Ascending aorta (tissue), 2 donors: ENCODE data around the gene SLC25A22. TPM values are rescaled to one million over a fixed set of nuclear protein-coding genes. Genes with fewer than 3 reads are reported as not detected.

Experiments
- DNase-seq, 2 donors: peaks; one replicate each; pipeline ENCODE4 v3.0.0-alpha.2; 2019; ENCODE audit warnings: low spot score in 2 of 2
- H3K27ac ChIP-seq, 2 donors: fragments of 200-600 bp; sonication (generic); one replicate each; pipeline ENCODE4 v1.5.1; 2016 to 2017; ENCODE audit warnings: mild to moderate bottlenecking in 1 of 2
- H3K27me3 ChIP-seq: fragments of 200-600 bp; sonication (generic); one replicate; pipeline ENCODE4 v1.5.1; 2017
- H3K36me3 ChIP-seq, 2 donors: fragments of 200-600 bp; sonication (generic); one replicate each; pipeline ENCODE4 v1.5.1; 2016
- H3K4me1 ChIP-seq, 2 donors: fragments of 200-600 bp; sonication (generic); one replicate each; pipeline ENCODE4 v1.5.1; 2016 to 2017; ENCODE audit warnings: mild to moderate bottlenecking in 1 of 2
- H3K4me3 ChIP-seq, 2 donors: fragments of 200-600 bp; sonication (generic); one replicate each; pipeline ENCODE4 v1.5.1; 2016 to 2017; ENCODE audit warnings: mild to moderate bottlenecking in 1 of 2
- H3K9me3 ChIP-seq, 2 donors: fragments of 200-600 bp; sonication (generic); one replicate each; pipeline ENCODE4 v1.5.1; 2016
- intact Hi-C: fragments of 100-400 bp; cut with DNase I; formaldehyde crosslinking; loops from one replicate; pipeline ENCODE4 v1.15.1; 2023
- total RNA-seq: library from RNA; depleted of rRNA; stranded (reverse); fragments of >200 nt; gene quantifications from one replicate; pipeline ENCODE4 v1.1.0, GENCODE V29; 2016
- TF ChIP-seq, protein P1 (sequence below), 3 experiments: fragments of 200-600 bp in 2 of 3; fragments of 450-650 bp in 1 of 3; sonication (generic) in 2 of 3; IDR thresholded peaks; one replicate each; pipeline ENCODE4 v1.5.1; 2016 to 2019; ENCODE audit warnings: antibody characterized with exemption in 3 of 3, mild to moderate bottlenecking in 1 of 3, moderate library complexity in 1 of 3

SLC25A22 gene
- total RNA-seq, 1 donor from 2014 or later: 5.6 TPM

DNA sequence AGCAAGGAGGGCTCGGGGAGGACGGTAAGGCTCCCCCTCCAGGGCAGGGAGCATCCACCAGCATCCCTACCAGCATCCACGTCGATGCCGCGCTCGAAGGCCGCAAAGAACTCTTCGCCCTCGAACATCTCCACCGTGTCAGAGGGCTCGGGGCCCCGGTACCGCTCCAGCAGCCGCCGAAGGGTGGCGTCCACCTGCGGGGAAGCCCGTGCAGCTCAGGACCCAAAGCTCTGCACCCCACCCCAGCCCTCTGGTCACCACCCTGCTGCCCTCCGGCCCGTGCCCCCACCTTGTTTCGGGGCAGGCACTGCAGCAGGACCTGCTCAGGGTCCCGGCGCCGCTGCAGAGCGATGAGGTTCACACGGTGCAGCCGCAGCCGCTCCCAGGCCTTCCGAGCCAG, 2.4 kb upstream of the SLC25A22 start:
- intact Hi-C loops: no loop called here
- TF ChIP-seq, protein P1, sequence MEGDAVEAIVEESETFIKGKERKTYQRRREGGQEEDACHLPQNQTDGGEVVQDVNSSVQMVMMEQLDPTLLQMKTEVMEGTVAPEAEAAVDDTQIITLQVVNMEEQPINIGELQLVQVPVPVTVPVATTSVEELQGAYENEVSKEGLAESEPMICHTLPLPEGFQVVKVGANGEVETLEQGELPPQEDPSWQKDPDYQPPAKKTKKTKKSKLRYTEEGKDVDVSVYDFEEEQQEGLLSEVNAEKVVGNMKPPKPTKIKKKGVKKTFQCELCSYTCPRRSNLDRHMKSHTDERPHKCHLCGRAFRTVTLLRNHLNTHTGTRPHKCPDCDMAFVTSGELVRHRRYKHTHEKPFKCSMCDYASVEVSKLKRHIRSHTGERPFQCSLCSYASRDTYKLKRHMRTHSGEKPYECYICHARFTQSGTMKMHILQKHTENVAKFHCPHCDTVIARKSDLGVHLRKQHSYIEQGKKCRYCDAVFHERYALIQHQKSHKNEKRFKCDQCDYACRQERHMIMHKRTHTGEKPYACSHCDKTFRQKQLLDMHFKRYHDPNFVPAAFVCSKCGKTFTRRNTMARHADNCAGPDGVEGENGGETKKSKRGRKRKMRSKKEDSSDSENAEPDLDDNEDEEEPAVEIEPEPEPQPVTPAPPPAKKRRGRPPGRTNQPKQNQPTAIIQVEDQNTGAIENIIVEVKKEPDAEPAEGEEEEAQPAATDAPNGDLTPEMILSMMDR (IDR thresholded peaks at IDR 0.05): no peak
- Histone ChIP-seq H3K4me3 (no peak overlapping the region), H3K4me1 (peaks cover 23 to 29% of the 10 kb centered on the region in 2 donors), H3K27ac (no peak overlapping the region), H3K9me3 (no peaks in the 10 kb centered on the region), H3K36me3 (peaks cover 13 to 23% of the 10 kb centered on the region in 2 donors), H3K27me3 (no peaks in the 10 kb centered on the region)
- DNase-seq: no peak

DNA sequence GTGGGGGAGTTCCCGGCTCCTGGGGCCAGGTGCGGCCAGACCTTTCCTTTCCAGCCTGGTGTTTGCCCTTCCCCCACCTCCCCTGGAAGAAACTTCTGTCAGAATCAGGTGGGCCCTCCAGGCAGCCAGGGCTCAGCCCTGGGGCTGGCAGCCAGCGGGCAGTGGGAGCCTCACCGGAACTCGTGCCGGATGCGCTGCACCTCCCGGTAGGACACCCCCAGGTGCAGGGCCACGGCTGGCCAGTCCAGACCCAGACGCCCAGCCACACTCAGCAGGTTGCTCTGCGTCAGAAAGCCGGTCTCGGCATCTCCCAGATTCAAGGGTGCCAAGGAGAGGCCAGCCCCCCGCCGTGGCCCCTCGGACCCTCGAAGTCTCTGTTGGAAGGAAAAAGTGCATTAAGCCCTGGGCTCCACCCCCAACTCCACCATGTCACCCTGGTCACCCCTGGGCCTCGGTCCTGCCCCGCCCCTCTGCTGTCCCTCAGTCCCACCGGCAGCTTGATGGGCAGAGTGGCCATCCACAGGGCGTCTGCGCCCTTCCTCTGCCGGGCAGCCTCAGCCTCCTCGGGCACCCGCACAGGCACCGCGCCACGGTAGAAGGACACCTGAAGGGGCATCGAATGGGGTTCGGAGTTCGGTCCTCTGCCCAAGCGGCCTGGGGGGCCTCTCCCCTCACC, 1.7 kb upstream of the SLC25A22 start:
- TF ChIP-seq, protein P1 (IDR thresholded peaks at IDR 0.05): no peak
- Histone ChIP-seq H3K27ac (no peak overlapping the region), H3K27me3 (no peaks in the 10 kb centered on the region), H3K9me3 (no peaks in the 10 kb centered on the region), H3K36me3 (peaks cover 13 to 23% of the 10 kb centered on the region in 2 donors), H3K4me1 (peaks cover 23 to 28% of the 10 kb centered on the region in 2 donors), H3K4me3 (no peak overlapping the region)
- DNase-seq: no peak
- intact Hi-C loops: loop anchor here (5.0 kb wide), 1 partner anchor 52 kb away; the partner anchor contains the start of gene TALDO1

DNA sequence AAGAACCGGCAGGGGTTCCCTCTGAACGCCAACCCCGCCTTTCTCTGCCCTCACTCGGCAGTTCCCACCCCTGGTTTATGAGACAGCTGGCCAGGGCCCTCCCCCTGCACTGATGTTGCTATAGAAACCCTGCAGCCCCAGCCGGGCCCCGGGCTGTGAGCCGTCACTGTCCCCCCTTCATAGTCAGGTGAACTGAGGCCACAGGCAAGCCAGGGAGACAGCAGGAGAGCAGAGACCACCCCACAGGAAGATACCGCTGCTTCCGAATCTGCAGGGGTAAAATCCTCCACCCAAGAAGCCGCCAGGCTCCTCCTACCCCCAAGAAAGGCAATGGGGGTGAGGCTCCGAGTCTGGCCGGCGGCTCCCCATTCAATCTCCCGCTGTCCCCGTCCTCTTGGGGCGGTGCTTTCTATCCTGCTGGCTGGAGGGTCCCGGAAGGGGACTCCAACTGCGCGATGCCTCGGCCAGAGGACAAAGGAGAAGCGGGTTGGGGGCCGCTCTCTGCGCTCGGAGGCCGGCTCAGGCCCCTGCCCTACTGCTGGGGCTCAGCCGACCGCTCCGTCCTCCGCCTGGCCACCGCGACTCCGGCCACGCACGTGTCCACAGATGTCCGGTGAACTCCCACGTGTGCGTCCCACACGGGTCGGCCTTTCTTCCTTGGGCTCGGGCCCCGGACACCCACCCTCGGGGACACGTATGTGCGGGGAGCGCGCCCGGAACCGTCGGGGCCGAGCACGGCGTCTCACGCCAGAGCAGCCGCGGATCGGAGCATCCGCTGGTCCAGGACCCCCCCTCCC, 587 bp downstream of the SLC25A22 start:
- Histone ChIP-seq H3K9me3 (no peaks in the 10 kb centered on the region), H3K27me3 (no peaks in the 10 kb centered on the region), H3K27ac (peak overlapping the region; percentile 78 to 79), H3K4me3 (peak overlapping the region; percentile 78 to 85), H3K4me1 (peaks cover 12 to 20% of the 10 kb centered on the region in 2 donors), H3K36me3 (peaks cover 13 to 24% of the 10 kb centered on the region in 2 donors)
- DNase-seq: peak in 1 of 2 donors; percentile 86
- TF ChIP-seq, protein P1 (IDR thresholded peaks at IDR 0.05): no peak
- intact Hi-C loops: loop anchor here (2.0 to 5.0 kb wide), 2 partner anchors 21 to 50 kb away; partner anchors contain the start of genes GATD1 and TALDO1

DNA sequence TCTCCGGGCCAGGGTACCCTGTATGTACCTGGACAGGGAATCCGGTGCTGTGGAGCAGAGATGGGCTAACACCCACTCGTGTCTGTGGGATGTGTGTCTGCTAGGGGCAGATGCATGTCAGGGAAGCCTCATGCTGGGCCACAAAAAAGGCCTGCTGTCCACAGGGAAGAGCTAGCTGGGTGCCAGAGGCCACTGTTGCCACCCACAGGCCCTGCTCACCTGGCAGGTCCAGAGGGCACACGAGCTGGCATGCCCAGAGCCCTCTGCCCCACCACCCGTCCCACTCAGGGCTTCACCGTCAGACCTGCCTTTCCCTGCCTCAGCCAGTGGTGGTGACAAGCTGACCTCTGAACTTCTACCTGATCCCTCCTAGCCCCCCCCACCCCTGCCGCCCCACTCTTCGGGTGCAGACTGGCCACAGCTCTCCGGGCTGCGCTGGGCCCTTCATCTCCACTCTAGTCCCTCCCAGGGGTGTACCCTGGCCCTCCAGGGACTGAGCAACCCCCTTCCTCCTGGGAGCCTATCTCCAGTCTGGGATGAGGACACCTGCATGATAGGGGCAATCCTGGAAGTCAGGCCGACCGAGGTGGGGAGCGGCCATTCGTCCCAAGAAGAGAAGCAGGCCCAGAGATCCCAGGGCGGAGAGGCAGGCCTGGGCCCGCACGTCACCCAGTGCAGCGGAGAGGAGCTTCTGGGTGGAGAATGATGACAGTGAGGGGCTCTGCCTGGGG, 1.4 kb downstream of the SLC25A22 start:
- DNase-seq: no peak
- intact Hi-C loops: loop anchor here (2.0 to 5.0 kb wide), 2 partner anchors 20 to 49 kb away; partner anchors contain the start of genes GATD1 and TALDO1
- TF ChIP-seq, protein P1 (IDR thresholded peaks at IDR 0.05): no peak
- H3K4me3 ChIP-seq: peak overlapping the region; percentile 78 to 85
- H3K9me3 ChIP-seq: no peaks in the 10 kb centered on the region
- no peaks in the 10 kb centered on the region for H3K27me3 ChIP-seq
- peaks cover 13 to 19% of the 10 kb centered on the region in 2 donors for H3K36me3 ChIP-seq
- H3K4me1 ChIP-seq: peaks cover 12 to 20% of the 10 kb centered on the region in 2 donors
- H3K27ac ChIP-seq: peak overlapping the region; percentile 78 to 79
